PFSK-1 (cell line): ENCODE measurements around the gene ZNF366.

Experiments
- FOXP2 ChIP-seq: optimal IDR thresholded peaks from 2 replicates; pipeline ENCODE3; 2011; ENCODE audit warnings: borderline replicate concordance, control low read depth, inconsistent platforms; ENCODE audit not compliant: insufficient read depth; ENCODE audit errors: extremely low read length, extremely low read depth
- POLR2AphosphoS5 ChIP-seq: IDR thresholded peaks from 2 replicates; pipeline ENCODE4 v1.6.1; 2012; ENCODE audit warnings: low read depth, mild to moderate bottlenecking, control low read depth, low read length, moderate library complexity
- SIN3A ChIP-seq: IDR thresholded peaks from 2 replicates; pipeline ENCODE4 v1.6.1; 2012; ENCODE audit warnings: mild to moderate bottlenecking, low read length, moderate library complexity, borderline replicate concordance; ENCODE audit not compliant: insufficient read depth
- TAF1 ChIP-seq: IDR thresholded peaks from 2 replicates; pipeline ENCODE4 v1.6.1; 2012; ENCODE audit warnings: low read length, control low read depth, borderline replicate concordance; ENCODE audit not compliant: insufficient read depth
- TF ChIP-seq, protein P1 (sequence below), 2 experiments: IDR thresholded peaks; 2 replicates each; pipeline versions ENCODE4 v1.6.1 to v1.8.0; 2011 to 2012; ENCODE audit warnings: low read depth in 2 of 2, low read length in 2 of 2, control low read depth in 1 of 2, inconsistent platforms in 1 of 2, mild to moderate bottlenecking in 1 of 2, moderate library complexity in 1 of 2; ENCODE audit not compliant: insufficient read depth in 1 of 2

DNA sequence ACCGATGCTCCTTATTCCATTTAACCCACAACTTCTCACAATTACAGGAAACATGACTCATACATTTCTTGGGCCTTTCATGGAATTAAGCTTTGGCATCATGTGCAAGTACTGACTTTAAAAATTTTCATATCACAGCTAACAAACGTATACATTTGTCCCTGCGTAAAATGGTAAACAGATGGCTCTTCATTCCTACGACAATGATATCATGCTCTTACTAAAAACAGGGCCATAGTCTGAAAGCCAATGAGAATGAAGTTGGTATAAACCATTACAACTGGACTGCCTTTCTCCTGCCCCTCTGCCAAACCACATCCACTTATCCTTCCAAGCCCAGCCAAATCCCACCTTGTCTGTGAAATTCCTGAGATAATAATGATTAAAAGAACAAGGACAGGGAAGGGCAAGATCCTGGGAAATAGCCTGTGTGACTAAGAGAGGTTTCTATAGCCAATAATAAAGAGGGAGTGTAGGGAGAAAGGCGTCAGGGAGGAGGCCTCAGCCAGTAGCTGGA lies 44.9 kb upstream of the ZNF366 start:
- TF ChIP-seq SIN3A: no peak
- no peak for TF ChIP-seq POLR2AphosphoS5
- TF ChIP-seq TAF1: no peak
- TF ChIP-seq, protein P1, sequence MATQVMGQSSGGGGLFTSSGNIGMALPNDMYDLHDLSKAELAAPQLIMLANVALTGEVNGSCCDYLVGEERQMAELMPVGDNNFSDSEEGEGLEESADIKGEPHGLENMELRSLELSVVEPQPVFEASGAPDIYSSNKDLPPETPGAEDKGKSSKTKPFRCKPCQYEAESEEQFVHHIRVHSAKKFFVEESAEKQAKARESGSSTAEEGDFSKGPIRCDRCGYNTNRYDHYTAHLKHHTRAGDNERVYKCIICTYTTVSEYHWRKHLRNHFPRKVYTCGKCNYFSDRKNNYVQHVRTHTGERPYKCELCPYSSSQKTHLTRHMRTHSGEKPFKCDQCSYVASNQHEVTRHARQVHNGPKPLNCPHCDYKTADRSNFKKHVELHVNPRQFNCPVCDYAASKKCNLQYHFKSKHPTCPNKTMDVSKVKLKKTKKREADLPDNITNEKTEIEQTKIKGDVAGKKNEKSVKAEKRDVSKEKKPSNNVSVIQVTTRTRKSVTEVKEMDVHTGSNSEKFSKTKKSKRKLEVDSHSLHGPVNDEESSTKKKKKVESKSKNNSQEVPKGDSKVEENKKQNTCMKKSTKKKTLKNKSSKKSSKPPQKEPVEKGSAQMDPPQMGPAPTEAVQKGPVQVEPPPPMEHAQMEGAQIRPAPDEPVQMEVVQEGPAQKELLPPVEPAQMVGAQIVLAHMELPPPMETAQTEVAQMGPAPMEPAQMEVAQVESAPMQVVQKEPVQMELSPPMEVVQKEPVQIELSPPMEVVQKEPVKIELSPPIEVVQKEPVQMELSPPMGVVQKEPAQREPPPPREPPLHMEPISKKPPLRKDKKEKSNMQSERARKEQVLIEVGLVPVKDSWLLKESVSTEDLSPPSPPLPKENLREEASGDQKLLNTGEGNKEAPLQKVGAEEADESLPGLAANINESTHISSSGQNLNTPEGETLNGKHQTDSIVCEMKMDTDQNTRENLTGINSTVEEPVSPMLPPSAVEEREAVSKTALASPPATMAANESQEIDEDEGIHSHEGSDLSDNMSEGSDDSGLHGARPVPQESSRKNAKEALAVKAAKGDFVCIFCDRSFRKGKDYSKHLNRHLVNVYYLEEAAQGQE (IDR thresholded peaks at IDR 0.05; ENCODE audit: insufficient read depth in 1 of 2, low read depth in 2 of 2, low read length in 2 of 2): no peak
- TF ChIP-seq FOXP2: no peak
